Measurements from ENCODE around the gene DCC.

DNA sequence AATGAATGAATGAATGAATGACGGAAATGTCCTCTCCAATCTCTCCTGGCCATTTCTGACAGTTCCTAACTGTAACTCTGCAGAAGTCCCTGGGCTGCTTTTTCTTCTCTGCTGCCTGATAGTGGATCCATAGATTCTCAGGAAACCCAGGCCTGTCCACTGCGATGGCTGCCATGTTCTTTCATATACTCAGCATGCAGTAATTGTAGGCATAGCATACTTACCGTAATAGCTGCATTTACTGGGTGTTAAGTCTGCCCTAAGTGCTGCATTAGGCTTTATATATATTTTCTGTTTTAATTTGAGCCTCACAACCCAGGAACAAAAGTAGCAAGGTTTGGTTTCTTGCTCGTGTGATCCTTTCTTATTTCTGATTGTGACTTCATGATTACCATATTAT lies 122.9 kb downstream of the DCC start:
- no peak for TF ChIP-seq BHLHE40 (IDR thresholded peaks at IDR 0.05; ENCODE audit: borderline replicate concordance)
- TF ChIP-seq ELF4 (IDR thresholded peaks at IDR 0.05), result no peak
- TF ChIP-seq ZNF384 (IDR thresholded peaks at IDR 0.05), result no peak
- TF ChIP-seq SUZ12 (IDR thresholded peaks at IDR 0.05), result no peak
- no peak for TF ChIP-seq HDGF (IDR thresholded peaks at IDR 0.05; ENCODE audit: borderline replicate concordance)
- TF ChIP-seq ARNT (IDR thresholded peaks at IDR 0.05), result no peak
- no peak for TF ChIP-seq CTBP1 (IDR thresholded peaks at IDR 0.05; ENCODE audit: borderline replicate concordance)
- TF ChIP-seq FOXA1 (IDR thresholded peaks at IDR 0.05), result no peak
- no peak for TF ChIP-seq TARDBP (IDR thresholded peaks at IDR 0.05)
- TF ChIP-seq FOXM1 (IDR thresholded peaks at IDR 0.05; ENCODE audit: borderline replicate concordance), result no peak
- no peak for TF ChIP-seq L3MBTL2 (conservative IDR thresholded peaks at IDR 0.05)
- no peak for TF ChIP-seq FOXK2 (IDR thresholded peaks at IDR 0.05)
- TF ChIP-seq SP1 (IDR thresholded peaks at IDR 0.05), result no peak
- TF ChIP-seq, protein P1, sequence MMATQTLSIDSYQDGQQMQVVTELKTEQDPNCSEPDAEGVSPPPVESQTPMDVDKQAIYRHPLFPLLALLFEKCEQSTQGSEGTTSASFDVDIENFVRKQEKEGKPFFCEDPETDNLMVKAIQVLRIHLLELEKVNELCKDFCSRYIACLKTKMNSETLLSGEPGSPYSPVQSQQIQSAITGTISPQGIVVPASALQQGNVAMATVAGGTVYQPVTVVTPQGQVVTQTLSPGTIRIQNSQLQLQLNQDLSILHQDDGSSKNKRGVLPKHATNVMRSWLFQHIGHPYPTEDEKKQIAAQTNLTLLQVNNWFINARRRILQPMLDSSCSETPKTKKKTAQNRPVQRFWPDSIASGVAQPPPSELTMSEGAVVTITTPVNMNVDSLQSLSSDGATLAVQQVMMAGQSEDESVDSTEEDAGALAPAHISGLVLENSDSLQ (IDR thresholded peaks at IDR 0.05), result no peak

All from HEK293T (cell line).